ENCODE results near the gene CIAO1.

CIAO1 gene

DNA sequence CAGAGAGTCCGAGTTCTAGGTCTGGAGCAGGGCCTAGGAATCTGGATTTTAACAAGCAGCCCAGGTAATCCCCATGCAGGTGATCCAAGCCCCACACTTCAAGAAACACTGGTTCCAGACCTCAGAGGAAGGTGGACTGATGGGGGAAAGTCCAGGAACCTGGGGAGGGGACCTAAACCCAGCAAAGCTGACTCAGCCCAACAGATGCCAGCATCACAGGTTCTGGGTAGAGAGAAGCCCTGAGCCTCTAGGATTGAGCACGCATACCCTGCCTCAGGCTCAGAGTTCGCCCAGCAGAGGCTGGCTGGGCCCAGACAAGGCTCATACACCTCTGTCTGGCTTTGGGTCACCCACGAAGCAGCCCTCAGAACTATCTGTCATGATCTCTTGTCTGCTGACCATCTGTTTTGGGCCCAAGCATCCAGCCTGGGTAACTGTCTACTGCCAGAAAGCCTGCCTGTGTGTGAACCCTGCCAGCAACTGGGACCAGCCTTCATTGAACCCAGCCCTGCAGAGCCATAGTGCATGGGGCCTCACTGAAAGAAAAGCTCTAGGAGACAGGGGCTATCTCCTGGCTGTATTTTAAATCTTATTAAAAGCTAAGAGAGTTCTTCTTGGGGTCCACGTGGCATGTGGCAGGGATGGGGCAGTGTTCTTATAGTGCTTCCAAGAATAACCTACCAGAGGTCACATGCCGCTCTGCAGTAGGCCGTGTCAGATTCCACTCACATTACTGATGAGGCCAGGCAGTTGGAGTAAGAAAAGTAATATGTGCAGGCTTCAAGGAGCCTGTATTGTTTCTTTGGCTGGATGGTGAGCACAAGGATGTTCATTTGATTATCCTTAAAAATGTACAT, 7.6 kb upstream of the CIAO1 start:
- no peak for DNase-seq
- Mint-ChIP-seq H3K36me3 (ENCODE audit: low read depth) (peaks cover 86% of the 10 kb centered on the region), H3K9me3 (no peaks in the 10 kb centered on the region), H3K27me3 (no peaks in the 10 kb centered on the region), H3K4me3 (no peak overlapping the region), H3K27ac (peak overlapping the region; percentile 85), H3K4me1 (ENCODE audit: low read depth) (peaks cover 67% of the 10 kb centered on the region)

GRCh38 chr2:96259497-96259921, 6.5 kb upstream of the CIAO1 start:
- Mint-ChIP-seq H3K36me3 (ENCODE audit: low read depth) (peaks cover 86% of the 10 kb centered on the region), H3K27ac (peak overlapping the region; percentile 85), H3K9me3 (no peaks in the 10 kb centered on the region), H3K4me1 (ENCODE audit: low read depth) (peaks cover 78% of the 10 kb centered on the region), H3K27me3 (no peaks in the 10 kb centered on the region), H3K4me3 (no peak overlapping the region)
- no peak for DNase-seq

DNA sequence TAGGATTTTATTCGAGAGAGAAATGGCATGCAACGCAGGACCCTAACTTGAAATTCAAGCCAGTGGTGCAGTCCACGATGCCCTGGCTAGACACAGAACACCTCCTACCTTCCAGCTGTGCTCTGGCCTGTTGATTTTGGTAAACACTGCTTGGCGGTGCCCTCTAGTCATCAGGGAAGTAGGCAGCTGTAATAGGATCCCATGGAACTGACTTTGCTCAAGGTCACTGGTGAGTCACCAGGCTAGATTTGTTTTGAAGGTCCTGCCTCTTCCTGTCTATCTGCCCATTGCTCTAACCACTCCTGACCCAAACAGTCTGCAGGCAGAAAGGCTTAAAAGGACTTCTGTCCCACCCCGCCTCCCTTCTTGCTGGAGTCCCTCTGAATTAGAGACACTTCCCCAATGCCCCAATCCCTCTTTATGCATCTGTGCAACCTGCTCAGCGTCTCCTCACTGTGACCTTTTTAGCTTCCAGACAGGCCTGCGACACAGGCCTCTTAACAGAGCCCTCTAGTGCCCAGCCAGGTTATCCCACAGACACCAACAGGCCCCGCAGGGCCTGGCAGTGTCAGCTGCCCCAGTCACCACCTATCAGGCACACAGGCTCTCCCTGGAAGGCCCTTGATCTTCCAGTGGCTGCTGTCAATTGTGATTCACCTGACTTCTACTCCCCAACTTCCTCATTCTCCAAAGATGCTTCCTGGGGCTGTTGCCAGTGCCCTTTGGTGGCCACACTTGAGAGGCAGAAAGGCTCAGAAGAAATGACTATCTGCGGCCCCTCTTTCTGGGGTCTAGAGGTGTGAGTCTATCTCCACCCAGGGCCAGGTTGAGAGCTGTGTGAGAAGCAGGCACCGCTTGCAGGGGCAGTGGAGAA, 5.4 kb upstream of the CIAO1 start:
- Mint-ChIP-seq H3K27ac (peak overlapping the region; percentile 85), H3K27me3 (no peaks in the 10 kb centered on the region), H3K4me1 (ENCODE audit: low read depth) (peaks cover 76% of the 10 kb centered on the region), H3K36me3 (ENCODE audit: low read depth) (peaks cover 80% of the 10 kb centered on the region), H3K4me3 (no peak overlapping the region), H3K9me3 (no peaks in the 10 kb centered on the region)
- peak; percentile 41 for DNase-seq

DNA sequence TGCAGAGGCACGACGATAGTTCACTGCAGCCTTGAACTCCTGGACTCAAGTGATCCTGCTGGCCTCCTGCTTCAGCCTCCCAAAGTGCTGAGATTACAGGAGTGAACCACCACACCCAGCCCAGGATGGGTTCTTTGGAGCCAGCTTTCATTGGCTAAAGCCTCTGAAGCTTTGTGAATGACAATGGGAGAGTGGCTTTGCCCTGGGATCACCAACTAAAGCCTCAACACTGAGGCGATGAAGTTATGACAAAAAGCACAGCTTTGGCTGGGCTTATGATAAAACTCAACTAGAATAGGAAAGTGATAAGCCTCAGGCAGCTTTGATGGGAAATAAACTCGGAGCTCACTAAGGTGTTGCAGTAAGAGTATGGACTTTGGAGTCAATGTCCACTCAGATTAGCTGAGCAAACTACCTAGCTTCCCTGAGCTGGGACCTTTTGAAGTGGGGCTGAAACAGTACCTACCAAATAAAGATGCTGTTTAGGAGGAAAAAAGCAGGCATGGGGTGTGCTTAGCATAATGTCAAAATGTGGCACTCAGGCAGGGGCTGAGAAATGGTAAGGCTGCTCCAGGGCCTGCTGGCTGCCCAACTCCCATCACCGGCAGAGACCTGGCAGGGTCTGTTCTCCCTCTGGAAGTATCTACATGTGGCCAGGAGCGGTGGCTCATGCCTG, 4.6 kb upstream of the CIAO1 start:
- Mint-ChIP-seq H3K36me3 (ENCODE audit: low read depth) (peaks cover 78% of the 10 kb centered on the region), H3K27ac (peak overlapping the region; percentile 72), H3K9me3 (no peaks in the 10 kb centered on the region), H3K4me1 (ENCODE audit: low read depth) (peaks cover 76% of the 10 kb centered on the region), H3K4me3 (no peak overlapping the region), H3K27me3 (no peaks in the 10 kb centered on the region)
- no peak for DNase-seq

DNA sequence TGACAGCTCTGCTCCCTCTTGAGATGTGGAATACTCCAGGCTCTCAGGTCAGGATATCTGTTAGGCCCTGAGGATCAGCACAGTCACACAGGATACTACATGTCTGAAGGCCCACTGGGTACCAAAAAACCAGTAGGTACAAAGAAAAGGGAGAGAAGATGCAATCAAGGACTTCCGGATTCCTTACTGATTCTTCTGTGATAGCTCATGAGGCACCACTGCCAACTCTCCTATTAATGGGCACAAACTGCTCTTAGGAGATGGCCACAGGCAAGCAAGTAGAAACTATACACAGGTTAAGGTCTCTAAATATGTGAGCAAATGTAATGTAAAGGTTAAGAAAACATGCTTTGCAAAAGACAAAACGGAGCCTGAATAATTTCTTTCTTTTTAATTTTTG, 3.7 kb upstream of the CIAO1 start:
- peaks cover 72% of the 10 kb centered on the region for H3K4me1 Mint-ChIP-seq (ENCODE audit: low read depth)
- peak overlapping the region; percentile 56 for H3K27ac Mint-ChIP-seq
- H3K9me3 Mint-ChIP-seq = no peaks in the 10 kb centered on the region
- H3K4me3 Mint-ChIP-seq = no peak overlapping the region
- H3K36me3 Mint-ChIP-seq (ENCODE audit: low read depth) = peaks cover 80% of the 10 kb centered on the region
- no peak for DNase-seq
- no peaks in the 10 kb centered on the region for H3K27me3 Mint-ChIP-seq

DNA sequence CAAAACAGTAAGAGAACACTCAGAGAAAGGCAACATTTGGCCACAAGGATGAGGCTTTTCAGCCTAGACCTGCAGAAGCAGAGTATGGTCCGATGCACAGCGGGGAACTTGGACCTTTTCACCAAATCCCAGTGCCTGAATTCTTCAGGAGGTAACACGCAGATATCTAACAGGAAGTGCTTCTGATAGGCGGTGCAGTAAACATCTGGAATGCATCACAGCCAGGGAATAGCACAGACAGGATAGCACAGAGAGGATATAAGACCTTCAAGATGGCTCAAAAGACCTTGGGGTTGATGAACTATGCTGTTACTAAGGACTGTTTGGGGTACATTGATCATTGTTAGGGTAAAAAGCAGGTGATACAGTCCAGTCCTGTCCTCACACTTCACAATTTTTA, 1.9 kb upstream of the CIAO1 start:
- H3K36me3 Mint-ChIP-seq (ENCODE audit: low read depth) = peaks cover 82% of the 10 kb centered on the region
- H3K9me3 Mint-ChIP-seq = no peaks in the 10 kb centered on the region
- peaks cover 73% of the 10 kb centered on the region for H3K4me1 Mint-ChIP-seq (ENCODE audit: low read depth)
- no peak for DNase-seq
- peak overlapping the region; percentile 98 for H3K4me3 Mint-ChIP-seq
- H3K27ac Mint-ChIP-seq = peak overlapping the region; percentile 85
- H3K27me3 Mint-ChIP-seq = no peaks in the 10 kb centered on the region

- Mint-ChIP-seq H3K36me3 (ENCODE audit: low read depth) (peaks cover 82% of the 10 kb centered on the region), H3K4me1 (ENCODE audit: low read depth) (peaks cover 65% of the 10 kb centered on the region), H3K27ac (peak overlapping the region; percentile 85), H3K9me3 (no peaks in the 10 kb centered on the region), H3K27me3 (no peaks in the 10 kb centered on the region), H3K4me3 (peak overlapping the region; percentile 98)
- no peak for DNase-seq
These were observed 1.2 kb upstream of the CIAO1 start for GRCh38 chr2:96264656-96265348.

DNA sequence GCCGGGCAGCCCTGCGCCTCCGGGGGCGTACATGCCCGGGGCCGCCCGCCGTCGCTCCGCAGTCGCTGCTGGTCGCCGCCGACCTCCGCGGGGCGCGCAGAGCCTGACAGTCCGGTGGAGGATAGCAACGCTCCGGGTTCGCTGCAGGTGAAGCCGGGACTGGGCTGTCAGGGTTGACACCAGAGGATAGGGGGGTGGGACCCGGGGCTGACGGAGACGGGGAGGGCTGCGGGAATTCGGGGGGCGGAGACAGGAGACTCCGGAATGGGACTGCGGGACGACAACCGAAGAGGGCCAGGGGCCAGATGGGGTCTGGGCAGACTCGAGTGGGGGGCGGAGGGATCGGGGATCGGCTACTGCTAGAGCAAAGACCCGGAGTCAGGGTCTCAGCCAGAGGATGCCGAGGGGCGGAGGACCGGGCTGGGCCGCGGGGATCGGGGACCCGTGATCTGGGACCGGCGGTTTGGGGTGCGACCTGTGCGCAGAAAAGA, 631 bp upstream of the CIAO1 start:
- Mint-ChIP-seq H3K27me3 (no peaks in the 10 kb centered on the region), H3K27ac (peak overlapping the region; percentile 98), H3K36me3 (ENCODE audit: low read depth) (peaks cover 80% of the 10 kb centered on the region), H3K4me1 (ENCODE audit: low read depth) (peaks cover 60% of the 10 kb centered on the region), H3K9me3 (no peaks in the 10 kb centered on the region), H3K4me3 (peak overlapping the region; percentile 98)
- DNase-seq = no peak

DNA sequence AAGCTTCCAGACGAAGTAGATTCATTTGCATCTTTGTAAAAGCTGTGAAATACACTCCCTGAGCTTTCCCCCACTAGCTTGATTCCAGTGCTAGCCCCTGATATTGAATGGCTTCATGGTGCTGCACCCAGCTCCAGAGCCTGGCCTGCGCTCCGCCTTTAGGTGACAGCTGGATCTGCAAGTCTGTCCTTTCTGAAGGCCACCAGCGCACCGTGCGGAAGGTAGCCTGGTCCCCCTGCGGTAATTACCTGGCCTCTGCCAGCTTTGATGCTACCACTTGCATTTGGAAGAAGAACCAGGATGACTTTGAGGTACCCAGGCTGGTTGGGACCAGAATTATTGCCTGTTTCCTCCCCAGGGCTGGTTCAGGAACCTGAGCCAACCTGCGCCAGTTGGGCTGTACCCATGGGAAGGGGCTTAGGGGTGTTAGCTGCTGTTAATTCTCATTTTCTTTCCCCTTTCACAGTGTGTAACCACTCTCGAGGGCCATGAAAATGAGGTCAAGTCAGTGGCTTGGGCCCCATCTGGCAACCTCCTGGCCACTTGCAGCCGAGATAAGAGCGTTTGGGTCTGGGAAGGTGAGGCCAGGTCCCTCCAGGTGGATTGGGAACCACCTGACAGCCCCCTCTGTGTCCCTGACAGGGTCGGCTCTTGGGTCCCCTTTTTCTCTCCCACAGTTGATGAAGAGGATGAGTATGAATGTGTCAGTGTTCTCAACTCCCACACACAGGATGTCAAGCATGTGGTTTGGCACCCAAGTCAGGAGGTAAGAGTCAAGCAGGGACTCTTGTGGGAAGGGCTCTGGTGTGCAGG, 1.3 kb downstream of the CIAO1 start:
- Mint-ChIP-seq H3K27me3 (no peaks in the 10 kb centered on the region), H3K4me1 (ENCODE audit: low read depth) (peaks cover 41% of the 10 kb centered on the region), H3K36me3 (ENCODE audit: low read depth) (peaks cover 81% of the 10 kb centered on the region), H3K27ac (peak overlapping the region; percentile 98), H3K4me3 (peak overlapping the region; percentile 98), H3K9me3 (no peaks in the 10 kb centered on the region)
- peak; percentile 62 for DNase-seq

GRCh38 chr2:96271995-96272394, 6.0 kb downstream of the CIAO1 start:
- DNase-seq = no peak
- no peaks in the 10 kb centered on the region for H3K27me3 Mint-ChIP-seq
- peaks cover 95% of the 10 kb centered on the region for H3K36me3 Mint-ChIP-seq (ENCODE audit: low read depth)
- no peaks in the 10 kb centered on the region for H3K9me3 Mint-ChIP-seq
- peak overlapping the region; percentile 42 for H3K27ac Mint-ChIP-seq
- peaks cover 25% of the 10 kb centered on the region for H3K4me1 Mint-ChIP-seq (ENCODE audit: low read depth)
- no peak overlapping the region for H3K4me3 Mint-ChIP-seq

DNA sequence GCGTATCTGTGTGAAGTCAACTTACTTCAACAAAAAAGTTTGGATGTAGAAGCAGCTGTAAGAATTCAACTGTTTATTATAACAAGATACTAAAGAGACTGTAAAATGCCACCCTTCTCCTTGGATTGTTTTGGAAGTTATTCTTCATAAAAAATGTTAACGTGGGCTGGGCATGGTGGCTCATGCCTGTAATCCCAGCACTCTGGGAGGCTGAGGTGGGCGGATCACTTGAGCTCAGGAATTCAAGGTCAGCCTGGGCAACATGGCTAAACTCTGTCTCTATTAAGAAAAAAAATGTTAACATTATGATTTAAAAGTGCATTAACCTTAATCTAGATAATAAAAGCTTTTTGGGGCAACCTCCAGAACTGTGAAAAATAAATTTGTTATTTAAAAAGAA, 7.7 kb downstream of the CIAO1 start:
- Mint-ChIP-seq H3K4me1 (ENCODE audit: low read depth) (peaks cover 9% of the 10 kb centered on the region), H3K36me3 (ENCODE audit: low read depth) (peaks cover 95% of the 10 kb centered on the region), H3K4me3 (no peak overlapping the region), H3K27ac (peak overlapping the region; percentile 40), H3K9me3 (no peaks in the 10 kb centered on the region), H3K27me3 (no peaks in the 10 kb centered on the region)
- no peak for DNase-seq

DNA sequence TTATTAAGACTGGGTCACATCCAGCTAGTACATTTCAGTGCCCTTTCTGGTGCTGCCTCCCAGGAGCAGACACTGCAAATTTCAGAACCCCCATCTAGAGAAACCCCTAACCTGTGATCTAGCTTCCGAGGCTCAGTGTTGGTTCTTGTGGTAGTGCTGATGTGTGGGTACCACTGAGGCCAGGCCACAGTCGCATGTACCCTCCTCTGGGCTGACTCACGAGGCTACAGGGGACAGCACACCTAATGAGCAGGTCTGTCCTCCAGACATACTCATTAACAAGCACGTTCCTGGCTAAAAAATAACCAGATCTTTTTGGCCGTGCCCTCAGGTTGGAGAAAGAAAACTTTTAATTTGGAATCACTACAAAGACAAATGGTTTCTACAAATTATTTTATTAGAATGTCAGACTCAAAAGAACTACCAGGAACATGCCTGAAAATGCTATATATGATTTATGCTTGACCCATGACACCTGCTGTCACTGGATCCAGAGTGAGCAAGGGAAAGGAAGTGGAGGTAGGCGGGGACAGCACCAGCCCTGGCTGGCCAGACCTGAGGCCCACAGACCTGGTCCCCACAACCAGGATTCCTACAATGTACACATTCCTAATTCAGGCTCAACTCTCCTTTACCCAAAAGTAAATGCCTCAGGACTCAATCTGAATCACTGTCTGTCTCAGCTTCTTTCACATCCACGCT, 8.5 kb downstream of the CIAO1 start:
- DNase-seq = no peak
- Mint-ChIP-seq H3K4me1 (ENCODE audit: low read depth) (peaks cover 6% of the 10 kb centered on the region), H3K27me3 (no peaks in the 10 kb centered on the region), H3K4me3 (no peak overlapping the region), H3K9me3 (no peaks in the 10 kb centered on the region), H3K36me3 (ENCODE audit: low read depth) (peaks cover 95% of the 10 kb centered on the region), H3K27ac (peak overlapping the region; percentile 82)
